GM23248 (cell line): ENCODE measurements around the gene TBCK. TPM values are rescaled to one million over a fixed set of nuclear protein-coding genes. Genes with fewer than 3 reads are reported as not detected.

Experiments
- DNase-seq: peaks from one replicate; pipeline ENCODE4 v3.0.0-alpha.2; 2015
- H2AFZ ChIP-seq: fragments of 200-600 bp; sonication (generic); 2 replicates; pipeline ENCODE4 v1.6.1; 2016; ENCODE audit warnings: antibody characterized with exemption
- H3F3A ChIP-seq: fragments of 200-600 bp; sonication (generic); 2 replicates; pipeline ENCODE4 v1.6.1; 2016; ENCODE audit warnings: mild to moderate bottlenecking, antibody characterized with exemption, mixed run types; ENCODE audit not compliant: insufficient read depth
- H3K27ac ChIP-seq: fragments of 200-600 bp; sonication (generic); 2 replicates; pipeline ENCODE4 v1.5.1; 2016; ENCODE audit warnings: mild to moderate bottlenecking
- H3K27me3 ChIP-seq: fragments of 200-600 bp; sonication (generic); replicated peaks from 2 replicates; pipeline ENCODE4 v1.6.1; 2016; ENCODE audit warnings: mild to moderate bottlenecking; ENCODE audit not compliant: insufficient read depth
- H3K36me3 ChIP-seq: fragments of 200-600 bp; sonication (generic); 2 replicates; pipeline ENCODE4 v1.6.1; 2016; ENCODE audit warnings: low read depth, mild to moderate bottlenecking
- H3K4me1 ChIP-seq: fragments of 200-600 bp; sonication (generic); 2 replicates; pipeline ENCODE4 v1.6.1; 2016; ENCODE audit warnings: mild to moderate bottlenecking; ENCODE audit not compliant: insufficient read depth
- H3K4me2 ChIP-seq: fragments of 200-600 bp; sonication (generic); one replicate; pipeline ENCODE4 v1.6.1; 2016; ENCODE audit warnings: mild to moderate bottlenecking; ENCODE audit not compliant: unreplicated experiment
- H3K4me3 ChIP-seq: fragments of 200-600 bp; sonication (generic); 2 replicates; pipeline ENCODE4 v1.5.1; 2016; ENCODE audit warnings: mild to moderate bottlenecking
- H3K79me2 ChIP-seq: fragments of 200-600 bp; sonication (generic); 2 replicates; pipeline ENCODE4 v1.6.1; 2016; ENCODE audit warnings: mild to moderate bottlenecking; ENCODE audit not compliant: insufficient read depth
- H3K9ac ChIP-seq: fragments of 200-600 bp; sonication (generic); 2 replicates; pipeline ENCODE4 v1.6.1; 2016; ENCODE audit warnings: mild to moderate bottlenecking
- H3K9me2 ChIP-seq: fragments of 200-600 bp; sonication (generic); 2 replicates; pipeline ENCODE4 v1.6.1; 2016; ENCODE audit warnings: mixed run types, mild to moderate bottlenecking, moderate library complexity; ENCODE audit not compliant: insufficient read depth
- H3K9me3 ChIP-seq: fragments of 200-600 bp; sonication (generic); one replicate; pipeline ENCODE4 v1.6.1; 2017; ENCODE audit warnings: low read depth
- H4K20me1 ChIP-seq: fragments of 200-600 bp; sonication (generic); 2 replicates; pipeline ENCODE4 v1.6.0; 2016; ENCODE audit not compliant: insufficient read depth
- EZH2 ChIP-seq: fragments of 200-600 bp; sonication (generic); IDR thresholded peaks from 2 replicates; pipeline ENCODE4 v1.6.1; 2018; ENCODE audit warnings: antibody characterized with exemption, mild to moderate bottlenecking; ENCODE audit not compliant: insufficient read depth, poor library complexity, severe bottlenecking
- EZH2phosphoT487 ChIP-seq: fragments of 200-600 bp; sonication (generic); IDR thresholded peaks from 2 replicates; pipeline ENCODE4 v1.6.1; 2018; ENCODE audit warnings: antibody characterized with exemption, moderate library complexity, mild to moderate bottlenecking, low read depth; ENCODE audit not compliant: insufficient read depth
- WGBS, 2 experiments: methylation state at CpG; one replicate each; pipeline ENCODE4 v1.1.6; 2015 to 2017; ENCODE audit warnings: low lambda C conversion rate in 2 of 2, low coverage in 1 of 2; ENCODE audit errors: missing lambda C conversion rate in 2 of 2; 5-methylcytosine and 5-hydroxymethylcytosine counted together
- in situ Hi-C: fragments of 300-500 bp; cut with MboI; formaldehyde crosslinking; loops from 2 replicates; pipeline ENCODE4 v1.15.0; 2020
- polyA plus RNA-seq: library from polyadenylated mRNA; unstranded; fragments of >200 nt; fragmentation: Nextera tagmentation; extraction: Ambion mirVana; gene quantifications from 2 replicates; pipeline ENCODE4 v1.2.1, GENCODE V29; 2016
- total RNA-seq: library from RNA; depleted of rRNA; stranded (reverse); fragments of >200 nt; shearing (Covaris generic); gene quantifications from 2 replicates; pipeline ENCODE4 v1.2.3, GENCODE V29; 2014

TBCK gene
- total and polyA plus RNA-seq, 2 experiments from 2014 or later, result 35.2 to 45.8 TPM

DNA sequence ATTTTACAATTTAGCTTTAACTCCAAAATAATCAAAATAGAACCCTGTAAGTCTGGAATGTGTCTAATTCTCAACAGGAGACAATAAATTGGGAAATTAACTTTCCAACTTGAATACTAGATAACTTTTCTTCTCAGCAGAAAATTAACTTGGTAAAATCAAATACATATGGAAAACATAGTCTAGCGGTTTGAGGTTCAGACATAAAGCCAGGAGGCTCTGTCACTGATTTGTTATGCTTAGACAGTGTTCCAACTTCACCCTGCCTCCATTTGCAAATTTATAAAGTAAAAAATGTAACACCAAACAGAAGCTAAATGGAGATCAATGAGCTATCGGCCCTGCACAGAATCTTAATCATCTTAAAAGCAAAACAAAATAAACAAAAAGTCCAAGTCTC lies 46.3 kb downstream of the TBCK start:
- Histone ChIP-seq H3K9me2 (no peaks in the 10 kb centered on the region), H4K20me1 (no peaks in the 10 kb centered on the region), H3K79me2 (peaks cover 10% of the 10 kb centered on the region), H3K9ac (no peak overlapping the region), H3K4me3 (no peak overlapping the region), H3K27ac (no peak overlapping the region), H3K9me3 (no peaks in the 10 kb centered on the region), H3K27me3 (no peaks in the 10 kb centered on the region), H3K36me3 (peaks cover 7% of the 10 kb centered on the region; the same call in 1 of the 2 replicates), H3F3A (peaks cover 7% of the 10 kb centered on the region; the same call in 1 of the 2 replicates), H2AFZ (no peak overlapping the region), H3K4me2 (no peak overlapping the region), H3K4me1 (peaks cover 20% of the 10 kb centered on the region)
- in situ Hi-C loops, result no loop called here
- DNase-seq, result no peak
- 65 to 75% methylated on average over 2 of the region's 2 CpGs for WGBS, 2 experiments
- TF ChIP-seq EZH2phosphoT487 (no peak), EZH2 (no peak)

- Histone ChIP-seq H3K79me2 (peaks cover 10% of the 10 kb centered on the region), H3K9me3 (no peaks in the 10 kb centered on the region)
- DNase-seq, result no peak
Observed at GRCh38 chr4:106268786-106269185, 47.2 kb downstream of the TBCK start.

GRCh38 chr4:106266201-106266600 lies 49.8 kb downstream of the TBCK start:
- Histone ChIP-seq H3K27ac (no peak overlapping the region), H3K4me2 (no peak overlapping the region), H3F3A (no peaks in the 10 kb centered on the region), H3K4me3 (no peak overlapping the region), H4K20me1 (no peaks in the 10 kb centered on the region), H2AFZ (no peak overlapping the region), H3K27me3 (no peaks in the 10 kb centered on the region), H3K79me2 (peaks cover 4% of the 10 kb centered on the region), H3K9me3 (no peaks in the 10 kb centered on the region), H3K9me2 (no peaks in the 10 kb centered on the region), H3K36me3 (0 out of 2 replicates have a peak, but pooled peaks cover 7% of the 10 kb centered on the region), H3K4me1 (peaks cover 14% of the 10 kb centered on the region), H3K9ac (no peak overlapping the region)
- no peak for TF ChIP-seq EZH2
- no peak for TF ChIP-seq EZH2phosphoT487
- in situ Hi-C loops, result no loop called here
- peak; percentile 83 for DNase-seq

More at GRCh38 chr4:106268786-106269185, 47.2 kb downstream of the TBCK start:
- Histone ChIP-seq H3K4me3 (no peak overlapping the region), H2AFZ (no peak overlapping the region), H4K20me1 (no peaks in the 10 kb centered on the region), H3K36me3 (peaks cover 7% of the 10 kb centered on the region; the same call in 1 of the 2 replicates), H3K4me1 (peaks cover 14% of the 10 kb centered on the region), H3K27ac (no peak overlapping the region), H3F3A (0 out of 2 replicates have a peak, but pooled peaks cover 1% of the 10 kb centered on the region), H3K9me2 (no peaks in the 10 kb centered on the region), H3K9ac (no peak overlapping the region), H3K27me3 (no peaks in the 10 kb centered on the region), H3K4me2 (no peak overlapping the region)
- in situ Hi-C loops, result no loop called here
- TF ChIP-seq EZH2phosphoT487 (no peak), EZH2 (no peak)

- H3K9ac ChIP-seq, result no peak overlapping the region
- WGBS, 2 experiments, result 98 to 99% methylated on average over 4 of the region's 4 CpGs
- no peak overlapping the region for H3K27ac ChIP-seq
- H3F3A ChIP-seq, result no peaks in the 10 kb centered on the region
- no peaks in the 10 kb centered on the region for H4K20me1 ChIP-seq
- no peak overlapping the region for H3K4me3 ChIP-seq
- H3K4me1 ChIP-seq, result peaks cover 9% of the 10 kb centered on the region
- no peaks in the 10 kb centered on the region for H3K27me3 ChIP-seq
- H3K4me2 ChIP-seq, result no peak overlapping the region
- no peaks in the 10 kb centered on the region for H3K9me2 ChIP-seq
- 0 out of 2 replicates have a peak, but pooled peaks cover 7% of the 10 kb centered on the region for H3K36me3 ChIP-seq
- DNase-seq, result no peak
- H3K9me3 ChIP-seq, result no peaks in the 10 kb centered on the region
- in situ Hi-C loops, result no loop called here
- TF ChIP-seq EZH2, result no peak
- no peak for TF ChIP-seq EZH2phosphoT487
- no peak overlapping the region for H2AFZ ChIP-seq
- H3K79me2 ChIP-seq, result peaks cover 4% of the 10 kb centered on the region
Observed at GRCh38 chr4:106264331-106264728, 51.7 kb downstream of the TBCK start.
